Astrocyte (in vitro differentiated cells and primary cell): ENCODE data around the gene USP32. TPM values are rescaled to one million over a fixed set of nuclear protein-coding genes. Genes with fewer than 3 reads are reported as not detected.

Source experiments
- DNase-seq: peaks from one replicate; pipeline ENCODE4 v3.0.0-alpha.2; 2010; ENCODE audit warnings: low read depth
- FAIRE-seq: peaks from 2 replicates; lab custom pipeline; 2011; peaks lifted over from hg19 to GRCh38; lab: Jason Lieb, UNC
- H2AFZ ChIP-seq: 2 replicates; pipeline ENCODE4 v1.6.0; 2012; ENCODE audit warnings: low read depth, low read length, inconsistent platforms
- H3K27ac ChIP-seq: 2 replicates; pipeline ENCODE4 v1.5.1; 2011; ENCODE audit warnings: low read depth, low read length, inconsistent platforms
- H3K27me3 ChIP-seq: 2 replicates; pipeline ENCODE4 v1.6.0; 2011; ENCODE audit warnings: low read length, inconsistent platforms; ENCODE audit not compliant: insufficient read depth
- H3K36me3 ChIP-seq: 2 replicates; pipeline ENCODE4 v1.5.1; 2011; ENCODE audit warnings: low read length, inconsistent platforms; ENCODE audit not compliant: insufficient read depth
- H3K4me1 ChIP-seq: 2 replicates; pipeline ENCODE4 v1.5.1; 2011; ENCODE audit warnings: low read length, inconsistent platforms; ENCODE audit not compliant: insufficient read depth
- H3K4me2 ChIP-seq: 2 replicates; pipeline ENCODE4 v1.6.0; 2012; ENCODE audit warnings: low read length, inconsistent platforms
- H3K4me3 ChIP-seq: 2 replicates; pipeline ENCODE4 v1.5.1; 2011; ENCODE audit warnings: low read depth, mild to moderate bottlenecking, low read length, inconsistent platforms; ENCODE audit not compliant: insufficient read depth
- H3K79me2 ChIP-seq: 2 replicates; pipeline ENCODE4 v1.6.0; 2012; ENCODE audit warnings: mild to moderate bottlenecking, low read length, inconsistent platforms; ENCODE audit not compliant: insufficient read depth
- H3K9ac ChIP-seq: 2 replicates; pipeline ENCODE4 v1.6.0; 2012; ENCODE audit warnings: mild to moderate bottlenecking, low read length, inconsistent platforms
- H3K9me3 ChIP-seq: 2 replicates; pipeline ENCODE4 v1.5.1; 2012; ENCODE audit warnings: low read depth, mild to moderate bottlenecking, low read length, inconsistent platforms; ENCODE audit not compliant: insufficient read depth
- H4K20me1 ChIP-seq: 2 replicates; pipeline ENCODE4 v1.6.0; 2012; ENCODE audit warnings: low read length, inconsistent platforms; ENCODE audit not compliant: insufficient read depth
- H3K27ac Mint-ChIP-seq: one replicate; pipeline ENCODE4 v1.8.0; 2021; ENCODE audit warnings: mild to moderate bottlenecking, mixed read lengths; ENCODE audit not compliant: unreplicated experiment
- H3K27me3 Mint-ChIP-seq: one replicate; pipeline ENCODE4 v1.8.0; 2021; ENCODE audit warnings: low read depth, mixed read lengths; ENCODE audit not compliant: unreplicated experiment
- H3K36me3 Mint-ChIP-seq: one replicate; pipeline ENCODE4 v1.8.0; 2021; ENCODE audit warnings: low read depth, mixed read lengths; ENCODE audit not compliant: unreplicated experiment
- H3K4me1 Mint-ChIP-seq: one replicate; pipeline ENCODE4 v1.8.0; 2021; ENCODE audit warnings: low read depth, mixed read lengths; ENCODE audit not compliant: unreplicated experiment
- H3K4me3 Mint-ChIP-seq: one replicate; pipeline ENCODE4 v1.8.0; 2021; ENCODE audit warnings: mild to moderate bottlenecking, moderate library complexity, mixed read lengths; ENCODE audit not compliant: unreplicated experiment
- H3K9me3 Mint-ChIP-seq: one replicate; pipeline ENCODE4 v1.8.0; 2021; ENCODE audit warnings: mild to moderate bottlenecking, mixed read lengths; ENCODE audit not compliant: unreplicated experiment
- CTCF ChIP-seq: IDR thresholded peaks from 2 replicates; pipeline ENCODE4 v1.5.1; 2011; ENCODE audit warnings: low read depth, mild to moderate bottlenecking, inconsistent platforms, low read length, moderate library complexity; ENCODE audit not compliant: insufficient read depth
- EZH2 ChIP-seq: IDR thresholded peaks from 2 replicates; pipeline ENCODE4 v1.6.1; 2012; ENCODE audit warnings: mild to moderate bottlenecking, low read length, inconsistent platforms; ENCODE audit not compliant: insufficient read depth
- total RNA-seq: library from RNA; stranded (reverse); gene quantifications from 2 replicates; pipeline ENCODE4 v1.2.1, GENCODE V29; 2021

Gene USP32
- total RNA-seq, 1 donor from 2014 or later, result 40.2 TPM

- no peaks in the 10 kb centered on the region for H3K36me3 Mint-ChIP-seq
- H3K27ac Mint-ChIP-seq, result no peak overlapping the region
- no peak overlapping the region for H3K9ac ChIP-seq
- H3K36me3 ChIP-seq, result no peaks in the 10 kb centered on the region
- H3K9me3 Mint-ChIP-seq, result no peaks in the 10 kb centered on the region
- no peak overlapping the region for H2AFZ ChIP-seq
- H4K20me1 ChIP-seq, result no peaks in the 10 kb centered on the region
- FAIRE-seq (no peak), DNase-seq (no peak)
- H3K27ac ChIP-seq, result no peak overlapping the region
- peaks cover 3% of the 10 kb centered on the region for H3K4me1 Mint-ChIP-seq
- no peak overlapping the region for H3K4me3 ChIP-seq
- H3K27me3 ChIP-seq, result no peaks in the 10 kb centered on the region
- peaks cover 3% of the 10 kb centered on the region for H3K79me2 ChIP-seq
- H3K4me3 Mint-ChIP-seq, result no peak overlapping the region
- no peaks in the 10 kb centered on the region for H3K4me1 ChIP-seq
- no peaks in the 10 kb centered on the region for H3K27me3 Mint-ChIP-seq
- H3K9me3 ChIP-seq, result no peaks in the 10 kb centered on the region
- no peak overlapping the region for H3K4me2 ChIP-seq
- TF ChIP-seq CTCF (no peak), EZH2 (no peak)
Measured at GRCh38 chr17:60396412-60396811, 4.5 kb upstream of the USP32 start.

GRCh38 chr17:60395508-60396065 is 3.7 kb upstream of the USP32 start:
- H3K27ac ChIP-seq, result no peak overlapping the region
- no peak for TF ChIP-seq EZH2
- TF ChIP-seq CTCF, result no peak
- no peak overlapping the region for H3K9ac ChIP-seq
- no peaks in the 10 kb centered on the region for H3K9me3 Mint-ChIP-seq
- H2AFZ ChIP-seq, result no peak overlapping the region
- no peak overlapping the region for H3K27ac Mint-ChIP-seq
- H3K4me3 ChIP-seq, result no peak overlapping the region
- no peaks in the 10 kb centered on the region for H3K36me3 ChIP-seq
- no peak overlapping the region for H3K4me3 Mint-ChIP-seq
- no peak overlapping the region for H3K4me2 ChIP-seq
- DNase-seq (no peak), FAIRE-seq (no peak)
- peaks cover 11% of the 10 kb centered on the region for H3K79me2 ChIP-seq
- H3K27me3 ChIP-seq, result no peaks in the 10 kb centered on the region
- H3K4me1 Mint-ChIP-seq, result peaks cover 3% of the 10 kb centered on the region
- H3K4me1 ChIP-seq, result peaks cover 4% of the 10 kb centered on the region
- H3K36me3 Mint-ChIP-seq, result no peaks in the 10 kb centered on the region
- peaks cover 6% of the 10 kb centered on the region for H4K20me1 ChIP-seq
- H3K27me3 Mint-ChIP-seq, result no peaks in the 10 kb centered on the region
- no peaks in the 10 kb centered on the region for H3K9me3 ChIP-seq
